Activated naive CD4-positive, alpha-beta T cell treated with anti-CD3 and anti-CD28 coated beads, Interleukin-2, amount 50 U/mL, for 24 hours (primary cell): ENCODE measurements around the gene CDX2.
"Not testable (repeated sequence)": the region's sequence is repeated elsewhere in the genome, so short reads cannot be mapped to it uniquely, and the experiment has no call there.

ENCODE experiments used
- H3K27ac Mint-ChIP-seq: one replicate; pipeline ENCODE4 v1.8.0; 2021; ENCODE audit warnings: mild to moderate bottlenecking, mixed read lengths
- H3K27me3 Mint-ChIP-seq: one replicate; pipeline ENCODE4 v1.8.0; 2021; ENCODE audit warnings: mixed read lengths
- H3K36me3 Mint-ChIP-seq: one replicate; pipeline ENCODE4 v1.8.0; 2021; ENCODE audit warnings: mixed read lengths
- H3K4me1 Mint-ChIP-seq: one replicate; pipeline ENCODE4 v1.8.0; 2021; ENCODE audit warnings: mixed read lengths
- H3K4me3 Mint-ChIP-seq: one replicate; pipeline ENCODE4 v1.8.0; 2021; ENCODE audit warnings: mild to moderate bottlenecking, mixed read lengths
- H3K9me3 Mint-ChIP-seq: one replicate; pipeline ENCODE4 v1.8.0; 2021; ENCODE audit warnings: mixed read lengths

The CDX2 gene, protein sequence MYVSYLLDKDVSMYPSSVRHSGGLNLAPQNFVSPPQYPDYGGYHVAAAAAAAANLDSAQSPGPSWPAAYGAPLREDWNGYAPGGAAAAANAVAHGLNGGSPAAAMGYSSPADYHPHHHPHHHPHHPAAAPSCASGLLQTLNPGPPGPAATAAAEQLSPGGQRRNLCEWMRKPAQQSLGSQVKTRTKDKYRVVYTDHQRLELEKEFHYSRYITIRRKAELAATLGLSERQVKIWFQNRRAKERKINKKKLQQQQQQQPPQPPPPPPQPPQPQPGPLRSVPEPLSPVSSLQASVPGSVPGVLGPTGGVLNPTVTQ

DNA sequence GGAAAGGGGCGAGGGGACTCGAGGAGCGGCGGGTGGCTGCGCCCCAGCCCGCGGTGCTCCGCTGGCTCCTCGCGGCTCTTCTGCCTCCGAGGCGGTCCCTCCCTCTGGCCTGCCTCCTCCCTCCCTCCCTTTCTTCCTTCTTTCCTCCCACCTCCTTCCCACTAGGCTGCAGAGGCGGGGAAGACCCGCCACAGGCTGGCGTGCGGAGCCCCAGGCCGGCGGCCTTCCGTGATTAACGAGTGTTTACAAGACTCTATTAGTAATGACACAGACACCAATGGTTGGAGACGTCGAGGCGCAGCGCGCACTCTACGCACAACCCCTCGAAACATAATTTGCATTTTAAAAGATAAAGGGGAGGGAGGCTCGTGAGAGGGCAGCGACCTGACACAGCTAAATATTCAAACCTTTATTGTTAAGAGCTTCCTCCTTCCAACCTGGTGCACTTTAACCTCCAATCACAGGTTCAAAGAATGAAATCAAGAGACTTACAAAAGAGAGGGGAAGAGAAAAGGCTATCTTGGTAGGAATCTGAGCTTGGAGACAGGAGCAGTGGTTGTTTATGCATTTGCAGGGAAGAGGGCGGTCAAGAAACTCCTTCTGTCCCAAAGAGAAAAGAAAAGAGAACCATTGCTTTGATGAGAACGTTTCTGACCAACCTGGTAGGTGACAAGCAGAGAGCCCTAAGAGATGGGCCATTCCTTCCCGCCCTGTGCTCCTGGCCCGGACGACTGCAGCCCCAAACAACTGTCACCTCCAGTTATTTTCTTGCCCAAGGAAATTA lies at the start of gene CDX2:
CDX2 (minus strand) TSS at position 234 of the 784 bp plus-strand sequence. CDS start 309 bp downstream, outside the sequence.
- Mint-ChIP-seq H3K9me3 (no peaks in the 10 kb centered on the region), H3K27me3 (peaks cover 64% of the 10 kb centered on the region), H3K27ac (no peak within 1 kb of the TSS), H3K4me1 (peaks cover 15% of the 10 kb centered on the region), H3K4me3 (peak within 1 kb of the TSS; percentile 57), H3K36me3 (no peaks in the 10 kb centered on the region)

DNA sequence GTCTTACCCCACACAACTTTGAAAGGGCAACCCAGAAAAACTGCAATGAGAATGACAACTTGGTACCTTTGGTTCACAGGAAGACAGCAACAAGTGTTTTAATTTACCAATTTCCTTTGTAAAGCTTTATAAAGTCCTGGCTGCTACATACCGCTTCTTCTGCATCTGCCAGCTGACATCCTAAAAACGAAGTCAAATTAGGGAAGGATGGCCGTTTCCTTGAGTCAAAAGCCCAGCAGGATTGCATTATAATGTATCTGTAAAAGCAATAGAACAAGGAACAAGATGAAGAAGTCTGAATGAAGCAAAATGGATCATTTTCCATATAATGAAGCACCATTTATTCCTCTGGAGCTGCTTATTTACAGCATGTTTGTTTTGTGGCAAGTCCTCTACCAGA lies 45.2 kb upstream of the CDX2 start:
- H3K27me3 Mint-ChIP-seq = peaks cover 9% of the 10 kb centered on the region
- H3K4me3 Mint-ChIP-seq = no peak overlapping the region
- H3K36me3 Mint-ChIP-seq = no peaks in the 10 kb centered on the region
- H3K4me1 Mint-ChIP-seq = no peaks in the 10 kb centered on the region
- no peaks in the 10 kb centered on the region for H3K9me3 Mint-ChIP-seq
- no peak overlapping the region for H3K27ac Mint-ChIP-seq

DNA sequence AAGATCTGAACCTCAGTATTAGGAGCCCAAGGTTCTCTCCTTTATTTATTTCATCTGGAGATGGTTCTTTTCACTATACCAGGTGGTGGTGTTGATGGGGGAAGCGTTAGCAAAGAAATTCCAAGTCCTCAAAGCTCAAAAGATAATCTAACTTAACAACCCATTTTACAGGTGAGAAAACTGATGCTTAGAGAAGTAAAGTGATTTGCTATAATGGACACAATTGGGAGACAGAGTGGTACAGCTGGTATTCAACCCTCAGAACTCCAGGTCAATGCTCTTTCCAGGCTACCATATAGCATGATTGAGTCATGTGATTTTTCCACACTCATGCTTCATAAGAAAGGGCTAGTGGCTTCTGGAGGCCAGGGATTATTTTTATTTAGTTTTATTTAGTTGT lies 44.4 kb upstream of the CDX2 start:
- H3K27ac Mint-ChIP-seq = no peak overlapping the region
- no peak overlapping the region for H3K4me3 Mint-ChIP-seq
- H3K36me3 Mint-ChIP-seq = no peaks in the 10 kb centered on the region
- peaks cover 8% of the 10 kb centered on the region for H3K27me3 Mint-ChIP-seq
- no peaks in the 10 kb centered on the region for H3K9me3 Mint-ChIP-seq
- H3K4me1 Mint-ChIP-seq = no peaks in the 10 kb centered on the region

DNA sequence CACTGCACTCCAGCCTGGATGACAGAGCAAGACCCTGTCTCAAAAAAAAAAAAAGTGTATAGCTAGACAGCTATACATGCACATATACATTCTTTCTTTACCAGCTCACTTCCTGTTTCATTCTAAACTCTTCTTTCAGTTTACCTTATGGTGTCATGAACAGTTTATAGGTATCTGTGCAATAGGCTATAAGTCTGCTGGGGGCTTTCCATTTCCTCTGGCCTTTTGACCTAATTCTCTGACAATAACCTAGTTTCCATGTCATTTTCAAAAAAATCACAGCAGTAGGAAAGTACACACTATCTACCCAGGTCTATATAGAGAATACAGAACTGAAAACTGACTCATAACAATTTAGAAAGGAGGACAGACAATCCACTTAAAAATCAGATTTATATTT lies 43.8 kb upstream of the CDX2 start:
- no peaks in the 10 kb centered on the region for H3K9me3 Mint-ChIP-seq
- peaks cover 8% of the 10 kb centered on the region for H3K27me3 Mint-ChIP-seq
- H3K4me3 Mint-ChIP-seq = no peak overlapping the region
- no peaks in the 10 kb centered on the region for H3K36me3 Mint-ChIP-seq
- no peak overlapping the region for H3K27ac Mint-ChIP-seq
- H3K4me1 Mint-ChIP-seq = no peaks in the 10 kb centered on the region

DNA sequence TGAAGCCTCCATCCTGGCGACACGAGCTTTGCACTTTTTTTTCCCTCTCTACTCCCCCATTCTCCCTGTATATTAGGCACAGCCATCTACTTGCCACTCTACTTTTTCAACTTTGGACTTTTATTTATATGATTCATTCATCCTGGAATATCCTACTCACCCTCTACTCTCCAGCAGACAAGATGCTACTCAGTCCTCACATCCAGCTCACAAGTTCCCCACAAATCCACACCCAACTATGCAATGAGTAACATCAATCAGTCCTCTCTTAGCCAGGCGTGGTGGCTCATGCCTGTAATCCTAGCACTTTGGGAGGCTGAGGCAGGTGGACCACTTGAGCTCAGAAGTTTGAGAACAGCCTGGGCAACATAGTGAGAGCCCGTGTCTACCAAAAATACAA lies 43.3 kb upstream of the CDX2 start:
- no peaks in the 10 kb centered on the region for H3K36me3 Mint-ChIP-seq
- peaks cover 8% of the 10 kb centered on the region for H3K27me3 Mint-ChIP-seq
- H3K9me3 Mint-ChIP-seq = no peaks in the 10 kb centered on the region
- no peaks in the 10 kb centered on the region for H3K4me1 Mint-ChIP-seq
- no peak overlapping the region for H3K4me3 Mint-ChIP-seq
- no peak overlapping the region for H3K27ac Mint-ChIP-seq

DNA sequence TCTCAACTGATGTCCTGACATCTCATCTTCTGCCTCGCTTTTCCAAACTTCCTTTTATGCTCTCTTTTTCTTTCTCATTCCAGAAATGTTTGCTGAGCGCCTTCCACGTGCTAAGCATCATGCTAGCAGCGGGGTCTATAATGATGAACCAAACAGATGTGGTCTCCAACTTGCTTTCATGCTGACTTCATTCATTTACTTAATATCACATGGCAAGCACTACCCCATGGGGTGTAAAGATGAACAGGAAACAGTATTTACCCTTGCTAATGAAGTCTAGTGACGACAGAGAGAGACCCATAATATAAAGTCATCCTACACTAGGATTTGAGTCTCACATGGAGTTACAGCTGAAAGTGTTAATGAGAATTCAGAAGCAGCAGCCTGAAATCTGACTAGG lies 40.9 kb upstream of the CDX2 start:
- H3K27me3 Mint-ChIP-seq = peaks cover 5% of the 10 kb centered on the region
- no peaks in the 10 kb centered on the region for H3K9me3 Mint-ChIP-seq
- no peak overlapping the region for H3K4me3 Mint-ChIP-seq
- no peaks in the 10 kb centered on the region for H3K36me3 Mint-ChIP-seq
- peak overlapping the region; percentile 31 for H3K27ac Mint-ChIP-seq
- H3K4me1 Mint-ChIP-seq = no peaks in the 10 kb centered on the region

DNA sequence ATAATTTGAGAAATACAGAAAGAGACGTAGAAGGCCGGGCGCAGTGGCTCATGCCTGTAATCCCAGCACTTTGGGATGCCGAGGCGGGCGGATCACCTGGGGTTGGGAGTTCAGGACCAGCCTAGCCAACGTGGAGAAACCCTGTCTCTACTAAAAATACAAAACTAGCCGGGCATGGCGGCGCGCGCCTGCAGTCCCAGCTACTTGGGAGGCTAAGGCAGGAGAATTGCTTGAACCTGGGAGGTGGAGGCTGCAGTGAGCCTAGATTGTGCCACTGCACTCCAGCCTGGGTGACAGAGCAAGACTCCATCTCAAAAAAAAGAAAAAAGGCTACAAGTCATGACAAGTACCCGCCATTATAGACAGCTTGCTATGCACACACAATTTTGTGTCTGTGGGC lies 35.9 kb upstream of the CDX2 start:
- not testable (repeated sequence) for H3K27me3 Mint-ChIP-seq, H3K4me3 Mint-ChIP-seq, H3K9me3 Mint-ChIP-seq, H3K27ac Mint-ChIP-seq, H3K4me1 Mint-ChIP-seq, H3K36me3 Mint-ChIP-seq

DNA sequence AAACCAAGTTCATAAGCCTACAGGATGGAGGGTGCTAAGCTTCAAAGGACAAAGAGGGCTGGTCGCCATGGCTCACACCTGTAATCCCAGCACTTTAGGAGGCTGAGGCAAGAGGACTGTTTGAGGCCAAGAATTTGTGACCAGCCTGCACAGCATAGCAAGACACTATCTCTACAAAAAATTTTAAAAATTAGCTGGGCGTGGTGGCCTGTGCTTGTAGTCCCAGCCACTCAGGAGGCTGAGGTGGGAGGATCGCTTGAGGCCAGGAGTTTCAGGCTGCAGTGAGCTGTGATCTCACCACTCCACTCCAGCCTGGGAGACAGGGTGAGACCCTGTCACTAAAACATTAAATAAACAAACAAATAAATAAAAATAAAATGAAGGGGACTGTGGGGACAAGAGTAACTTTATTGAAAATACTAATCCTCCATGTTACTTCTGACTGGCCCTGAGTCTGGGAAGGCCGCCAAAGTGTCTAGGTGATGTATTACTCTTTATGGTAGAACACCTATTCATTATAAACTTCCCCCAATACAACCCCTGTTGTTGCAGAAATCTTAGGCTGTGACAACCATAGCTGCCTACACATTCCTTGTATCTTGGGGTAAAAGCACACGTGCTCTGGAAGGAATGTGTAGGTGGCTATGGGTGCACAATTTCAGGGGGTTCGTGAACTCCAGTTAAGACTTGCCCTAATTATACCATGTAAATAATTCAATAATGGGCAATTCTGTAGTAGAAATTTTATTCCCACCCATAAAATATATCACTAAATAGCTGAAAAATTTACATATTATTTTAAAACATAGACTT lies 34.0 kb upstream of the CDX2 start:
- H3K36me3 Mint-ChIP-seq = no peaks in the 10 kb centered on the region
- H3K27me3 Mint-ChIP-seq = no peaks in the 10 kb centered on the region
- H3K4me1 Mint-ChIP-seq = peaks cover 1% of the 10 kb centered on the region
- no peak overlapping the region for H3K27ac Mint-ChIP-seq
- no peaks in the 10 kb centered on the region for H3K9me3 Mint-ChIP-seq
- H3K4me3 Mint-ChIP-seq = no peak overlapping the region

DNA sequence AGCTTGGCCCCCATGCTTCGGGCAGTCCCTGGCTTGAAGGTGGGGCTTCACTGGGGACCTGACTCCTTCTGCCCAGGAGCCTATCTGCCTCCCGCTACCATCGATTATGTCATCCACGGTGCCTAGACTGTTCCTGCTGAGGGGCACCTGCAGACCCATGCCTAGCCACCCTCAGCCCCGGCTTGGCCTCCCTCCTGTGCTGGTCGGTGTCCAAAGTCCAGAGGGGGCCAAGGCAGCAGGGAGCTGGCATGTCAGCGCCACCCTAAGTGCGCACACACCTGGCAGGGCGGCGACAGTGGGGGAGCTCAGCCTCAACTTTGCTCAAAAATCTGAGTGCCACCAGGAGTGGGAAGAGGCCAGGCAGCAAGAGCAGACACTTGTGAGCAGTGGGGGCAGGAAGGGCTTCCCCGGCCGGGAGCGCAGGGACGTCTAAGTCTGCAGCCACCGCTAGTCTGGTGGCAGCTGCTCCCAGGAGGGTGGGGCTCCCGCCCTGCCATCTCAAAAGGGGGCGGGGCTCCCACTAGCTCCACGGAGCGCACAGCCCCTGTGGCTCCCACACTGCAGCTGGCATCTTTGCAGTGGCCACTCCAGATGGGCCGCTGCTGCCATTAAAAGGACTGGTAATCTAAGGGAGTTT lies 32.8 kb upstream of the CDX2 start:
- Mint-ChIP-seq H3K4me3 (no peak overlapping the region), H3K9me3 (no peaks in the 10 kb centered on the region), H3K27ac (no peak overlapping the region), H3K4me1 (peaks cover 3% of the 10 kb centered on the region), H3K36me3 (no peaks in the 10 kb centered on the region), H3K27me3 (no peaks in the 10 kb centered on the region)

DNA sequence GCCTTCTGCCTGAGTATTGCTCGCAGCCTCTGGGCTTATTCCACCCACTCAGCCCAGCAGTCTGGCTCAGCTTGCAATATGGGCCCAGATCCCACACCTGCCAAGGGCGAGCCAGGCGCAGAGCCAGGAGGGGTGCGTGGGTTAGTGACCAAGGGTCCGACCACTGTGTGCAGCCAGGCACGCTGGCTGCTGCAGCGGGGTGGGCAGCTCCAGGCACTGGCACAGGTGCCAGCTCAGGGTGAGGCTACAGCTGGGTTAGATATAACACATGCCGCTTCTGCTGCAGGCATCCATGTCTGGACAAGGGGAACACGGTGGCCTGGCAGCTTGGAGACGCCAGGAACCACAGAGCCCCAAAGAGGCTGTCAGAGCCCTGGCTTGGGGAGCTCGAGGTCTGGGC lies 31.9 kb upstream of the CDX2 start:
- Mint-ChIP-seq H3K27ac (no peak overlapping the region), H3K4me1 (peaks cover 3% of the 10 kb centered on the region), H3K4me3 (no peak overlapping the region)

DNA sequence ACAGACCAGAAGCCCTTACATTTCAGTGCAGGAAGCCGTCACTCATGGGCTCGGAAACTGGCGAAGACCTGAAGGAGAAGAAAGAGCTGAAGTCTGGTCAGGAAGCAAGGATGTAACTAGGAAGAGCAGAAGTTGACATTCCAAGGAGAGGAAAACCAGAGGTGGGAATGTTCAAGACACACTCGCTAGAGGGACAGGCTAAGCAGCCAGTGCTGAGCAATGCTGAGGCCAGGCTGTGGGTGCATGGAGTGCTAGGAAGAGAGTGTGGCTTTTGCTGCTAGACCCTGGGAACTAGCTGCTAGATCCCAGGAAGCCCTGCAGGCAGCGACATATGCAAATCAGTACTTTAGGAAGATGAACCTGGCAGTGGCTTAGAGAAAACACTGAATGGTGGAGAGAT lies 31.5 kb upstream of the CDX2 start:
- H3K4me3 Mint-ChIP-seq = no peak overlapping the region
- H3K4me1 Mint-ChIP-seq = peaks cover 3% of the 10 kb centered on the region
- no peaks in the 10 kb centered on the region for H3K27me3 Mint-ChIP-seq
- H3K36me3 Mint-ChIP-seq = no peaks in the 10 kb centered on the region
- H3K27ac Mint-ChIP-seq = no peak overlapping the region
- no peaks in the 10 kb centered on the region for H3K9me3 Mint-ChIP-seq

More for the DNA sequence above, 31.9 kb upstream of the CDX2 start:
- Mint-ChIP-seq H3K9me3 (no peaks in the 10 kb centered on the region), H3K27me3 (no peaks in the 10 kb centered on the region), H3K36me3 (no peaks in the 10 kb centered on the region)

DNA sequence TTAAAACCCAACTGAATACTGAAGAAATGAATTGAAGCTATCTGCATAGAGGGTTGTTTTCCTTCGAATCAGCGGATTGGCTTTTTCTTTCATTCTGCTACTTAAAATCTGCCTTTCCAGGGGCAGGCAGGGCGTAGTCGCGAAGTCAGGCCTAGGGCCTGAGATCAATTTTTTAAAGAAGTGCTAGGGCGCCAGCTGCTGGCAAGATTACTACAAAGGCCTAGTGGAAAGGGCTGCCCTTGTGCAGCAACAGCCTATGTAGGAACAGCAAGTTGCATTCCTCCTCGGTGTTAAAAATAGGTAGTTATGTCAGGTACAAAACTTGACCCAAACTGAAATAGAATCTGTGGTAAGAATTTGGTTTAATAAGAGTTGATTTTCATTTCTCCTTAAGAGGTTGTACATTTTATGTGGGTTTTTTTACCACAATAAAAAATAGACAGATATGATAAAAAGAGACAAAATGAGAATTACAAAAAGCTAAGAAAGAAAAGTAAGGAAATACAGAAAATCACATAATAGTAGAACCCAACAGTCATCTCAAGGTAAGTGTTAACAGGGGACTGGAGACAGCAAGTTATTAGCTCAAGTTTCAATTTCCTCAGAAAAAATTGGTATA lies 28.9 kb upstream of the CDX2 start:
- H3K9me3 Mint-ChIP-seq = no peaks in the 10 kb centered on the region
- no peaks in the 10 kb centered on the region for H3K27me3 Mint-ChIP-seq
- no peak overlapping the region for H3K4me3 Mint-ChIP-seq
- no peaks in the 10 kb centered on the region for H3K36me3 Mint-ChIP-seq
- H3K27ac Mint-ChIP-seq = no peak overlapping the region
- H3K4me1 Mint-ChIP-seq = peaks cover 3% of the 10 kb centered on the region

DNA sequence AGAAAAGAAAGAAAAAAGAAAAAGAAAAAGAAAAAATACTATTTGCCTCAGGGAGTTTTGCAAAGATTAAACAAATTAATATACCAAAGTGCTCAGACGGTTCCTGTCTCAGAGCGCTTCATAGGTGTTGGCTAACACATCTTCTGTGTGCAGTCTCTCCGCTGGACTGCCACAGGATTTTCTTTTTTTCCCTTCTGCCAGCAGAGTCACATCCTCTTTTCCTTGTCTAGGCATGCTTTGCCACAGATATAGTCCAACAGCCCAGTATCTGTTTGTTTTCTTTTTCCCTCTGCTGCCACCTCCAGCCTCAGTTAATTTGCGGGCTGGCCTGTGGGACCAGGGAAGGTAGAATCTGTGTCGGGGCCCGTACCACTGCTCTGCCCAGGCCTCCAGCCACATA lies 22.8 kb upstream of the CDX2 start:
- Mint-ChIP-seq H3K4me1 (no peaks in the 10 kb centered on the region), H3K4me3 (no peak overlapping the region), H3K9me3 (no peaks in the 10 kb centered on the region), H3K36me3 (no peaks in the 10 kb centered on the region), H3K27me3 (peaks cover 5% of the 10 kb centered on the region), H3K27ac (no peak overlapping the region)

DNA sequence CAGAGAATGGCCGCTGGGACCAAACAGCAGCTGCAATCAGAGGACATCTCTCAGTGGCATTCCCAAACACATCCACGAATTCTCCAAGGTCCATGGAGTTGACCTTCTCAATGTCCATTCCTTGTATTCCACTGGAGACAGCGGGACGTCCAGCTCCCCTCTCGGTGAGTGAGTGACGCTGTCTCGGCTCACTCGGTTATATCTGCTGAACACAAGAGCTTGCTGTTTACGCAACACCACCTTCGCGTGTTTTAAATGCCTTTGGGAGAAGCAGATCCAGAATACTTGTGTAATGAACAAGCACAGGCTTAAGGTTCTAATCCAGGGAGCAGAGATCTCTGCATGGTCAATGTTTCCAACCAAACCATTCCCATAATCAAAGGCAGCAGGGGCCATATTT lies 19.4 kb upstream of the CDX2 start, which contains the start of gene URAD:
URAD (minus strand) TSS at position 174 of the 400 bp plus-strand sequence; CDS start at position 118, 56 bp downstream.
- Mint-ChIP-seq H3K27ac (no peak within 1 kb of the TSS), H3K27me3 (peaks cover 14% of the 10 kb centered on the region), H3K9me3 (no peaks in the 10 kb centered on the region), H3K36me3 (no peaks in the 10 kb centered on the region), H3K4me3 (no peak within 1 kb of the TSS), H3K4me1 (no peaks in the 10 kb centered on the region)

DNA sequence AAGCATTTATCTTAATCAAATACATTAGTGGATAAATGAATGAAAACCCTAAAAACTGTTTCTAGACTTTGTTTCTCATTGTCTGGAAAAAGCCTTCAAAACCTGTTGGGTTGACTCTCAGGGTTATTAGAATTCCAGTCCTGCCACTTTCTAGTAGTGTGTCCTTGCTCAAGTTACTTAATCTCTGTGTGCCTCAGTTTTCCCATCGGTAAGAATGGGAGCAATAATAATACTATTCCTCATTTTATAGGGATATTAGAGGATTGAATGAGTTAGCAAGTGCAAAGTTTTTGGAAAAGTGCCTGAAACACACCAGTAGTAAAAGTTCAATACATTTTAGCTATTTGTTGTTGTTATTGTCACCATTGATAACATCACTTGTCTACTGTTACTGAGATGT lies 16.5 kb upstream of the CDX2 start:
- peaks cover 32% of the 10 kb centered on the region for H3K27me3 Mint-ChIP-seq
- no peaks in the 10 kb centered on the region for H3K9me3 Mint-ChIP-seq
- H3K4me3 Mint-ChIP-seq = no peak overlapping the region
- no peaks in the 10 kb centered on the region for H3K36me3 Mint-ChIP-seq
- no peak overlapping the region for H3K27ac Mint-ChIP-seq
- H3K4me1 Mint-ChIP-seq = peaks cover 5% of the 10 kb centered on the region
